Measurements from ENCODE around the gene RNF43. TPM values are rescaled to one million over a fixed set of nuclear protein-coding genes. Genes with fewer than 3 reads are reported as not detected.

Gene RNF43
- total and polyA plus RNA-seq, 2 of the 13 experiments (the other 11 are each of a cell fraction or from before 2014, with no cell fraction given), result 31.0 to 53.4 TPM

DNA sequence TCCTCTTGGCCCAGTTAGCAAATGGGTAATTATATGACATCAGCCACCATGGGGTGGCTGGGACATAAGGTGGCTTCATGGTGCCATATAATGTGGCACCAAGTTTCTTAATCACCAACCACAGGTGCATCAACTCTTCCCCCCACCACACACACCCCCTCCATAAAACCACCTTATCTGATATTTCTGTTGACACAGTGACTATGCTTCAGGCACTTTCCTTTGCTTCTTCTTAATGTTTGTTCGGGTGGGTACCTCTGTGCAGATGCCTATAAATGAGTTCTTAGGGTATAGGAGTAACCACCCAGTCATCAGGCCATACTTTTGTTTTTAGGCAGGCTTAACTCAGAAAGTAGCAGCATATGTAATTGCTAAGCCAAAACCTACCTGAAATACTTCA lies 29.5 kb downstream of the RNF43 start (continued):
- TF ChIP-seq, protein P1, sequence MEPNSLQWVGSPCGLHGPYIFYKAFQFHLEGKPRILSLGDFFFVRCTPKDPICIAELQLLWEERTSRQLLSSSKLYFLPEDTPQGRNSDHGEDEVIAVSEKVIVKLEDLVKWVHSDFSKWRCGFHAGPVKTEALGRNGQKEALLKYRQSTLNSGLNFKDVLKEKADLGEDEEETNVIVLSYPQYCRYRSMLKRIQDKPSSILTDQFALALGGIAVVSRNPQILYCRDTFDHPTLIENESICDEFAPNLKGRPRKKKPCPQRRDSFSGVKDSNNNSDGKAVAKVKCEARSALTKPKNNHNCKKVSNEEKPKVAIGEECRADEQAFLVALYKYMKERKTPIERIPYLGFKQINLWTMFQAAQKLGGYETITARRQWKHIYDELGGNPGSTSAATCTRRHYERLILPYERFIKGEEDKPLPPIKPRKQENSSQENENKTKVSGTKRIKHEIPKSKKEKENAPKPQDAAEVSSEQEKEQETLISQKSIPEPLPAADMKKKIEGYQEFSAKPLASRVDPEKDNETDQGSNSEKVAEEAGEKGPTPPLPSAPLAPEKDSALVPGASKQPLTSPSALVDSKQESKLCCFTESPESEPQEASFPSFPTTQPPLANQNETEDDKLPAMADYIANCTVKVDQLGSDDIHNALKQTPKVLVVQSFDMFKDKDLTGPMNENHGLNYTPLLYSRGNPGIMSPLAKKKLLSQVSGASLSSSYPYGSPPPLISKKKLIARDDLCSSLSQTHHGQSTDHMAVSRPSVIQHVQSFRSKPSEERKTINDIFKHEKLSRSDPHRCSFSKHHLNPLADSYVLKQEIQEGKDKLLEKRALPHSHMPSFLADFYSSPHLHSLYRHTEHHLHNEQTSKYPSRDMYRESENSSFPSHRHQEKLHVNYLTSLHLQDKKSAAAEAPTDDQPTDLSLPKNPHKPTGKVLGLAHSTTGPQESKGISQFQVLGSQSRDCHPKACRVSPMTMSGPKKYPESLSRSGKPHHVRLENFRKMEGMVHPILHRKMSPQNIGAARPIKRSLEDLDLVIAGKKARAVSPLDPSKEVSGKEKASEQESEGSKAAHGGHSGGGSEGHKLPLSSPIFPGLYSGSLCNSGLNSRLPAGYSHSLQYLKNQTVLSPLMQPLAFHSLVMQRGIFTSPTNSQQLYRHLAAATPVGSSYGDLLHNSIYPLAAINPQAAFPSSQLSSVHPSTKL (CRISPR knock-in tag; IDR thresholded peaks at IDR 0.05), result peak; percentile 12; the same call in 1 of the 2 replicates
- 0 out of 2 replicates have a peak, but pooled peaks have one; percentile 13 for TF ChIP-seq SAP130 (CRISPR knock-in tag; IDR thresholded peaks at IDR 0.05; ENCODE audit: low read depth)
- TF ChIP-seq ZNF644 (CRISPR knock-in tag; IDR thresholded peaks at IDR 0.05; ENCODE audit: low read depth), result peak; percentile 53; the same call in 1 of the 2 replicates
- TF ChIP-seq FOXA3 (CRISPR knock-in tag; IDR thresholded peaks at IDR 0.05), result peak; percentile 36; the same call in 1 of the 2 replicates
- TF ChIP-seq HNRNPK (IDR thresholded peaks at IDR 0.05; ENCODE audit: low read depth, low read length, poor library complexity, severe bottlenecking), result no peak
- TF ChIP-seq, protein P2, sequence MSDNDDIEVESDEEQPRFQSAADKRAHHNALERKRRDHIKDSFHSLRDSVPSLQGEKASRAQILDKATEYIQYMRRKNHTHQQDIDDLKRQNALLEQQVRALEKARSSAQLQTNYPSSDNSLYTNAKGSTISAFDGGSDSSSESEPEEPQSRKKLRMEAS (IDR thresholded peaks at IDR 0.05), result no peak
- no peak for TF ChIP-seq MXD4 (CRISPR knock-in tag; IDR thresholded peaks at IDR 0.05)

DNA sequence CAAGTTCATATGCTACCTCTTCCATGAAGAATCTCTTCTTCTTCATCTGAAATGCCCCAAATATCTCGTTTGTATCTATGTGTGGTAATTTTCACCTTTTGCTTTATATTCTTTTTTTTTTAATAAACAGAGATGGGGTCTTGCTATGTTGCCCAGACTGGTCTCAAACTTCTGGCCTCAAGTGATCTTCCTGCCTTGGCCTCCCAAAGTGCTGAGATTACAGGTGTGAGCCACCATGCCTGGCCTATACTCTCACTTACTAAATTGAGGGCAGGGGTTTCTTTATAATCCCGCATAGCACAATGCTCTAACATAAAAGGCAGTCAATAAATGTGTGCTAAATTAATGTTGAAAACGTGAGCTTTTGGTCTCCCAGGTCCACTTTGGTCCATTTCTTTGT lies 30.6 kb downstream of the RNF43 start:
- peak overlapping the region; percentile 93 for H3K27ac ChIP-seq (ENCODE audit: extremely low read length, insufficient read depth, low read length)
- H3K27me3 ChIP-seq (ENCODE audit: control insufficient read depth in 1 of 2, insufficient read depth in 2 of 2, low read length in 2 of 2), result no peaks in the 10 kb centered on the region
- no peak overlapping the region for H3K4me2 ChIP-seq (ENCODE audit: low read depth, low read length)
- no peak overlapping the region for H2AFZ ChIP-seq (ENCODE audit: low read length)
- in situ Hi-C loops (cut with HindIII; ENCODE audit: extremely low pct_ligation_motif_present, low pct_unique_long_range_greater_than_20kb), result no loop called here
- ChIA-PET CTCF (ENCODE audit: low intra/inter-chr PET ratio, low total read pairs) (no interaction called here), POLR2A (interaction anchor here (1.0 to 6.3 kb wide), 4 partner anchors 16 to 34 kb away, joined by 3 to 58 read pairs (median 6); partner anchors contain the start of genes RNF43 and SUPT4H1)
- H3K79me2 ChIP-seq (ENCODE audit: insufficient read depth, low read length), result peaks cover 95% of the 10 kb centered on the region
- H3K4me3 ChIP-seq (replicated peaks in 1 of 3; ENCODE audit: insufficient read depth in 1 of 3, low read depth in 2 of 3, low read length in 3 of 3), result no peak overlapping the region
- intact Hi-C loops (cut with micrococcal nuclease; ENCODE audit: unreplicated experiment), result no loop called here
- 94% methylated on average over 3 of the region's 3 CpGs for WGBS (ENCODE audit: low lambda C conversion rate)
- peaks cover 97% of the 10 kb centered on the region for H3K4me1 ChIP-seq (ENCODE audit: insufficient read depth, low read length)
- DNase-seq (ENCODE audit: low spot score), result no peak
- BruUV-seq (replicated peaks), result no TSS peak
- no peak for FAIRE-seq
- TF ChIP-seq NCOA5 (CRISPR knock-in tag; IDR thresholded peaks at IDR 0.05) (no peak), ZNF749 (CRISPR knock-in tag; IDR thresholded peaks at IDR 0.05; ENCODE audit: borderline replicate concordance) (no peak), PHB2 (IDR thresholded peaks at IDR 0.05; ENCODE audit: partially characterized antibody) (no peak), ASH2L (IDR thresholded peaks at IDR 0.05; ENCODE audit: insufficient read length, low read depth, low read length) (no peak), ZNF121 (CRISPR knock-in tag; IDR thresholded peaks at IDR 0.05) (peak; percentile 72; the same call in 1 of the 2 replicates), NFE2L2 (IDR thresholded peaks at IDR 0.05; ENCODE audit: low read length) (no peak)
- TF ChIP-seq, protein P3, sequence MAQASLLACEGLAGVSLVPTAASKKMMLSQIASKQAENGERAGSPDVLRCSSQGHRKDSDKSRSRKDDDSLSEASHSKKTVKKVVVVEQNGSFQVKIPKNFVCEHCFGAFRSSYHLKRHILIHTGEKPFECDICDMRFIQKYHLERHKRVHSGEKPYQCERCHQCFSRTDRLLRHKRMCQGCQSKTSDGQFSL (CRISPR knock-in tag; IDR thresholded peaks at IDR 0.05), result no peak
- TF ChIP-seq, protein P4, sequence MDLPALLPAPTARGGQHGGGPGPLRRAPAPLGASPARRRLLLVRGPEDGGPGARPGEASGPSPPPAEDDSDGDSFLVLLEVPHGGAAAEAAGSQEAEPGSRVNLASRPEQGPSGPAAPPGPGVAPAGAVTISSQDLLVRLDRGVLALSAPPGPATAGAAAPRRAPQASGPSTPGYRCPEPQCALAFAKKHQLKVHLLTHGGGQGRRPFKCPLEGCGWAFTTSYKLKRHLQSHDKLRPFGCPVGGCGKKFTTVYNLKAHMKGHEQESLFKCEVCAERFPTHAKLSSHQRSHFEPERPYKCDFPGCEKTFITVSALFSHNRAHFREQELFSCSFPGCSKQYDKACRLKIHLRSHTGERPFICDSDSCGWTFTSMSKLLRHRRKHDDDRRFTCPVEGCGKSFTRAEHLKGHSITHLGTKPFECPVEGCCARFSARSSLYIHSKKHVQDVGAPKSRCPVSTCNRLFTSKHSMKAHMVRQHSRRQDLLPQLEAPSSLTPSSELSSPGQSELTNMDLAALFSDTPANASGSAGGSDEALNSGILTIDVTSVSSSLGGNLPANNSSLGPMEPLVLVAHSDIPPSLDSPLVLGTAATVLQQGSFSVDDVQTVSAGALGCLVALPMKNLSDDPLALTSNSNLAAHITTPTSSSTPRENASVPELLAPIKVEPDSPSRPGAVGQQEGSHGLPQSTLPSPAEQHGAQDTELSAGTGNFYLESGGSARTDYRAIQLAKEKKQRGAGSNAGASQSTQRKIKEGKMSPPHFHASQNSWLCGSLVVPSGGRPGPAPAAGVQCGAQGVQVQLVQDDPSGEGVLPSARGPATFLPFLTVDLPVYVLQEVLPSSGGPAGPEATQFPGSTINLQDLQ (CRISPR knock-in tag; IDR thresholded peaks at IDR 0.05), result no peak
- no peak for ATAC-seq
- no peaks in the 10 kb centered on the region for H3K9me3 ChIP-seq (ENCODE audit: low read length)
- peaks cover 4 to 29% of the 10 kb centered on the region in 2 experiments; a peak in 4 of 5 replicates for H3K36me3 ChIP-seq (replicated peaks in 1 of 2; ENCODE audit: control insufficient read depth in 1 of 2, insufficient read depth in 2 of 2, low read length in 2 of 2)
- H3K9ac ChIP-seq (ENCODE audit: insufficient read depth, low read depth, low read length), result no peak overlapping the region
- H4K20me1 ChIP-seq (ENCODE audit: insufficient read depth, low read length), result no peaks in the 10 kb centered on the region
